Non-pigmented ciliary epithelial cell (primary cell): ENCODE results near the gene GZMB.
"Not testable (repeated sequence)": the region's sequence is repeated elsewhere in the genome, so short reads cannot be mapped to it uniquely, and the experiment has no call there.

Source experiments
- DNase-seq: peaks from one replicate; pipeline ENCODE4 v3.0.0-alpha.2; 2010; ENCODE audit warnings: low read depth

Gene GZMB

DNA sequence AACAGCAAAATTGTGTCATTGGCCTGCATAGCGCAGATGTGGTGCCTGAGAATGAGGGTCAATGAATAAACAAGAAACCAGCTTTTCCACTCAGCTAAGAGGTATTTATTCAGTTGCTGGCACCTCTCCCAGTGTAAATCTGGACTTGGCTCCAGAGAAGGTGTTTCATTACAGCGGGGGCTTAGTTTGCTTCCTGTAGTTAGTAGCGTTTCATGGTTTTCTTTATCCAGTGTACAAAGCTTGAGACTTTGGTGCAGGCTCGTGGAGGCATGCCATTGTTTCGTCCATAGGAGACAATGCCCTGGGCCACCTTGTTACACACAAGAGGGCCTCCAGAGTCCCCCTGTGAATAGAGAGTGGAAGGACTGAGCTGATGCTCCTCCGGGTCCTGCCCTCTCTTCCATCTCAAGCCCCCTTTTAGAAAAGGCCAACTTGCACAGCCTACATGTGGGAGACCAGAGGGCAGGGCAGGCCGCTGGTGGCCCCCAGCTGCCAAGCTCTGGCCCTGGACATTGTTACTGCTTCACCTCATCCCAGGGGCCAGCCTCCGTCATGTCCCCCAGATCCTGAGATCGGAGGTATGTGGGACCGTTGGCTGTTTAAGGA lies 3.0 kb downstream of the GZMB start:
- DNase-seq = no peak

DNA sequence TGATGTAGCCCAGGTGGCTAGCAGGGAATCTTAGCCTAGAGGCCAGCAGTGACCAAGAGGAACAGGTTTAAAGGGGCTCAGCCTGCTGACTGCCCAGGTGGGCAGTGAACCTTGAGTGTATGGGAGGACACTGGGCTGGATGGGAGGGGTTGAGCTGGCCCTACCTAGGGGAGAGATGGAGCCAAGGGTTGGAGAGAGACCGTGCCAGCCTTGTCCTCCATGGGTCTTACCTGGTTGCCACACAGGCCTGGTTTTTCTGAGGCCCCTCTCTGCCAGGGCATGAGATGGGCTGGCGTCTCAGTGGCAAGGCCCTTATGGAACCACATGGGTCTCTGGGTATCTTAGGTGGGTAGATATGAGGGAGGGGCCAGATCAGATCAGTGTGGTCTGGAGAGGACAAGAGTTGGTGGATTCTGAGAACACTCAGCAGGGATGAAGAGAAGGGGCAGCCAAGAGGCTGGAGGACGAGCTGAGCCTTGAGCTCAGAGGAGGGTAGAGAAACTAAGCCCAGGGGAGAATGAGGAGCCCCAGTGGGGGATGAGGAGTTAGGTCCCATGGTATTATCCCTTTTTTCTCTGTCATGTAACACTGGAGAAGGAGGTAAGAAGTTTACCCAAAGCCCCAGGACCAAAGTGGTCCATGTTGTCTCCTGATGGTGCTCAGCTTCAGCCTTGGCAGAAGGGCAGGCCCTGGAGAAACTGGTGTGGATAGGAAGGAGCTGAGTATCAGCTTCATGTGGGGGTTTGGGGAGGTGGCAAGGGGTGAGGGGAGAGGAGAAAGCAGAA lies 3.7 kb downstream of the GZMB start:
- no peak for DNase-seq

DNA sequence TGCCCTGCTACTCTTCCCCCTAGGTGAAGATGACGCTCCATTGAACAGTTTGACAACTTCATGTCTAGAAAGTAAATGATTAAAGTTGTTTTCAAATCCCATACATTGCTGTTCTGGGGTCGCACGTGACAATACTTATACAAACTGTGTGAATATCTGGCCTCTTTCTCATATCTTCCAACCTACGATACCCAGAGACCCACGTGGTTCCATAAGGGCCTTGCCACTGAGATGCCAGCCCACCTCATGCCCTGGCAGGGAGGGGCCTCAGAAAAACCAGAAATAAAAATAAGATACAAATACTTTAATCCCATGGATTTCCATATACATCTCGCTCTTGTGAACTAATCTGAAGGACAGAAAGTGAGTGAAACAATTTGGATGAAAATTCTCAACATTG lies 4.5 kb downstream of the GZMB start:
- DNase-seq = no peak

DNA sequence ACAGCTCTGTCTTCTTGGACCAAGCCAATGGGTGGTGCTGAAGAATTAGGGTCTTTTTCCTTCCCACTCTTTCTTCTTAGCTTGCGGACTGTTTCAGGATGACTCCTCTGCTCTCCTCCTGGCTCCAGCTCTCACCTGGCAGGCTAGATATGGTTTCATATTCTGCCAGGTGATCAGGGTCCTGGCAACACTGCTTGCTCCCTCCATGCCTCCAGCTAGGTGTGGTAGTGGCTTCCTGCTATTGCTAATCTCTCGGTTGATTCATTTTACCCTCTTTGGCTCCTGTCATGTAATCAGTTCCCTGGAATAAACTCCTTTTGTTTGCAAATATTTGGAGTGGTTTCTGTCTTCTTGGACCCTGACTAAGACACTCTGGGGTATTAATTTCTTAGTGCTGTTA lies 20.2 kb downstream of the GZMB start:
- DNase-seq = no peak

DNA sequence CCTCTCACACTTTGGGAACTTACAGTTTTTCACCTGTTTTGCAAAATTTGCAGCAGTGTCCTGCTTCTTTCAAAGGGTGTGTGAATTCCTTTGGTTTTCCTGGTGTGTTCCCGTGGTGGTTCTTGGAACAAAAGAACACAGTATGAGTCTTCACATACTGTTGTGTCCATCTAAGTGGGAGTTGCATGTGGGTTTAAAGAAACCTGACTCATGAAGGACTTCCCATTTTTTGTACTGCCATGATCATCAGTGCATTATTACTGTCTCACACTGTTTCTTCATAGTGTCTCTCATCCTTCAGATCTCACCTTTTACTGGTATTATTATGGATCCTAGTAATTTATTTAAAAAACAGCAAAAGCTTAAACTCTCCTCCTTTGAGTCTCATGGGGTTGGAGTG lies 20.7 kb downstream of the GZMB start:
- DNase-seq = no peak

DNA sequence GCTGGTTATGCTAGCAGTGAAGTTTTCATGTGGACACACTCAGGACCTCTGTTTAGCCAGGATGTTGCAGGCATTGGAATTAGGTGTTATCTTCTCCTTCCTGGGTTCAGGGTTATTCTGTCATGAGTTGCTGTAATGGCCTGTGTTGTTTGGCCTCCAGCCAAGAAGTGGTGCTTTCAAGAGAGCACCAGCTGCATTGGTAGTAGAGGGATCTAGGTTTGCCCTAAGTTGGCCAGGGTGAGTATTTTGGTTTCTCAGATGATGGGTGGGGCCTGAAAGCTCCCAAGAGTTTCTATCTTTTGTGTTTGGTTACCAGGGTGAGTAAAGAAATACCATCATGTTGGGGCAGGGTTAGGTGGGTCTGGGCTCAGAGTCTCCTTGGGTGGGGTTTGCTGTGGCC lies 21.8 kb downstream of the GZMB start:
- DNase-seq = no peak

DNA sequence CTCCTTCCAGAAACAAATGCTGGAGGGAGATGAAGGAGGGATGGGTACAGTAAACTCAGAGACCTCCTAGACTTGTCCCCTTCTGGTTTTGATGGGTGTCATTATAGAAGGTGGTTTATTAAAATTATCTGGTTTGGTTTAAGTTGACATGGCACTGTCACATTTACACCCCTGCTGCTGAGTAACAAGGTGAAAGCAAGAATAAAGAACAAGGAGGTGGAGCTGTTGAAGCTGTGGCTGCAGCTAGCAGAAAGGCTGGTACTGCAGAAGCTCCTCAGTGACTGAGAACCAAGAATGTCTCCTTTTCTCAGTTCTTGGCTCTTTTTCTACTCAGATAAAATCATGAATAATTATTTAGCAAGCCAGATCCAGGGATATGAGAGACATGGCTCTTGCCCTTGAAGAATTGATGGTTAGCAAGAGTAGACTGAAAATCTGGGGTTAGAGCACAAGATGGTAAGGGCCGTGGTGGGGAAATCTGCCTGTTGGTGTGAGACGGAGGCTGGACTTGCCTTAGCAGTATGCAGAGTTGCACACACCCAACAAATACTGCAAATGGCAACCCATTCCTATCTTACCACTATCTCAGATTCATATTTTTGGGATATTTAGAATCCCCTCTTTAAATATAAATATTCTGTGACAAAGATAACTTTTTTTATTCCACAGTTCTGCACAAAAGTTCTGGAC lies 24.2 kb downstream of the GZMB start, which contains the start of gene GZMH:
TSS of gene GZMH (minus strand) at position 31 of the 690 bp plus-strand sequence. CDS start 72 bp downstream, outside the sequence.
- DNase-seq = no peak

DNA sequence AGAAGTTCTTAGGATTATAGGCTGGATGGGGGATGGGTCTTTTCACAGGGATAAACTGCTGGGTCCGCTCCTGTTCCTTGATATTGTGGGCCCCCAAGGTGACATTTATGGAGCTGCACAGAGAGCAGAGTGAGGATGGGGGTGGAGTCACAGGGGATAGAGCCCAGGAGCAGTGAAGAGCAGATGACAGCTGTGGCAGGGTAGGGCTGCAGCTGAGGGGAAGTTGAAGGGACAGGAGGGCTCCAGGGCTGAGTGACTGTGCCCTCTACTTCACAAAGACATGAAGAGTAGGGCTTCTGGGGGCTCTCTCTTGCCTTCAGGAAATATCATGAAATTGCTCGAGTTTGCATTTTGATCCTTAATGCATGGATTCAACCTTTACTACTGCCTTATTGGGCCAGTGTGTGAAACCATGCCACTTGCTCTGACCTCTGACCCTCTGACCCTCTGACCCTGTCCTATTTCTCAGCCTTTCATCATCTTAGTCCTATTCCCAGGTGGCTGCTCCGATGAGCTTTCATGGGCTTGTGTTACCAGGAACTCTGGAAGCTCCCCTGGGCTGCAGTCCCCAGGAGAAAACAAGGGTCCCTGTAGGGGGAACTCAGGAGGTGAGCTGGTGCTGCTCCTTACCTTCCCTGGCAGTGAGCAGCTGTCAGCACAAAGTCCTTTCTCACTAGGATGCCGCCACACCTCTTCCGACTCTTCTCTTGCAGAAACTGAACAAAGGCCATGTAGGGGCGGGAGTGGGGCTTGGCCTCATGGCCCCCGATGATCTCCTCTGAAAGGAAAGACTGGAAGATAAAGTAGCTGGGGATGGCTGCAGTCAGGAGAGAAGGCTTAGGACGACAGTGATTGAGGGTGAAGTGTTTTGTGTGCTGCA lies 26.1 kb downstream of the GZMB start:
- DNase-seq = no peak

DNA sequence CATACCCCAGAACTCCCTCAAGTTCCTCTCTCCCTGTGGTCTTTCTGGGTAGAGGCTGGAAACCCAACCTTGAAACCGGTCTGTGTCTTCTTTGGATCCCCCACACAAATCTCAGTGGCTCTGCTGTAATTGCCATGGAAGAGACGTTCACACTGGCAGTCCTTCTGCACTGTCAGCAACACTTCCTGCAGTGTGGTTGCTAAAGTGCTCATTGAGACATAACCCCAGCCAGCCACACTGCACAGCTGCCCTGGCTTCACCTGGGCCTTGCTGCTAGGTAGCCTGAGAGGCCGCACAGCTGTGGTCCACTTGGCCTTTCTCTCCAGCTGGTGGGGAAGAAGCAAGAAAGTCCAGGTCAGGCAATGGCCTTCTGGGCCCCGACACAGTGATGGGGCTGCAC lies 26.9 kb downstream of the GZMB start:
- DNase-seq = no peak

DNA sequence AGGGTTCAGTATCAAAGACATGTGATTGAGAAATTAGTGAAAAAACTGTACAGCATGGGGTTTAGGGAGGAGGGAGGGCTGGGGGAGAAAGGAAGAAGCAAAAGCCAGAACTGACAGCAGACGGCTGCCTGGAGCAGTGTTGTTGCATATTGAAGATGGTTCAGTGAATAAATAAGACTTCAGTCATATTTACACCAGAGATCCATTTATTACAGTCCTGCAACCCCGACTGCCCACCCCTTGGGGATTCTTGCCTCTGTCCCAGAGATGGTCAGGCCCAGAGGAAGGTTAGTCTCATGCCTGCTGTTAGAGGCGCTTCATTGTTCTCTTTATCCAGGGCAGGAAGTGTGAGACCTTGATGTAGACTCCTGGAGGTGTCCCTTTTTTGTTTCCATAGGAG lies 27.7 kb downstream of the GZMB start:
- no peak for DNase-seq

DNA sequence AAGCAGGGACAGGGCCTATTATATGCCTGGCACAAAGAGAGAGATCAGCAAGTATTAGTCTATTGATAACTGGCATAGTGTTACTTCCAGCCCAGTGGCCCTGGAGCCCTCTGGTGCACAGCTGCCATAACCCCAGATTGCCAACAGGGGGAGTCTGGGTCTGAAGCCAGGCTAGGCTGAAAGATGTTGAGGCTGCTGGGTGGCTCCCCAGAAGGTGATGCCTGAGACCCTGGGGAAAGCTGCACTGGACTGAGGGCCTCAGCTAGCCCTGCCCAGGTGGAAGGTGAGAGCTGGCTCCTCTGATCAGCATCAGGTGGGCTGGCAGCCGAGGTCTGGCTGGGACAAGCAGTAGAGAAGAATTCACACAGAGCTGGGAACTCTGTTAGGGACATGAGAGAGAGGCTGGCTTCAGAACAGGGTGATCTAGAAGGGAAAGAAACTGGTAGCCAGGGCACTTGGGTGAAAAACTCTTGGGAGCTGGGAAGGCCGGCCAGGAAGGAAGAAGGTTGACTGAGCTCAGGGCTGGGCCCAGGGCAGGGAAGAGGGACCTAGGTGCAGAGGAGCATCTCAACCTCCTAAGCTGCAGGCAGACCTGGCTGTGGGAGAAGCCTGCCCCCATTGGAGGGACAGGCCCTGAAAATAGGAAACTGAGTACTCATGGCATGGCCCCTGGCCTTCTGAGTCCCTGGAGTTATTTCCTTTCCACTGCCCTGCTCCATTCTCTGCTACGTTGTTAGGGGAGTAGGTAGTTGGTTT lies 28.4 kb downstream of the GZMB start:
- no peak for DNase-seq

DNA sequence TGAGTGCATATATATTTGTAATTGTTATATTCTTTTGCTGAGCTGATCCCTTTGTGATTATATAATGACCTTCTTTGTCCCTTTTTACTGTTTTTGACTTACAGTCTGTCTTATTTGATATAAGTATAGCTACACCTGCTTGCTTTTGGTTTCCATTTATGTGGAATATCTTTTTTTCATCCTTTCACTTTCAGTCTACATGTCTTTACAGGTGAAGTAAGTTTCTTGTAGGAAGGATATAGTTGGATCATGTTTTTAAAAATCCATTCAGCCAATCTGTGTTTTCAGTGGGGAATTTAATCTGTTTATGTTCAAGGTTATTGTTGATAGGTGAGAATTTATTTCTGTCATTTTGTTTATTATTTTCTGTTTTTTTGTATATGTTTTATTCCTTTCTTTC lies 36.6 kb downstream of the GZMB start:
- DNase-seq = no peak

DNA sequence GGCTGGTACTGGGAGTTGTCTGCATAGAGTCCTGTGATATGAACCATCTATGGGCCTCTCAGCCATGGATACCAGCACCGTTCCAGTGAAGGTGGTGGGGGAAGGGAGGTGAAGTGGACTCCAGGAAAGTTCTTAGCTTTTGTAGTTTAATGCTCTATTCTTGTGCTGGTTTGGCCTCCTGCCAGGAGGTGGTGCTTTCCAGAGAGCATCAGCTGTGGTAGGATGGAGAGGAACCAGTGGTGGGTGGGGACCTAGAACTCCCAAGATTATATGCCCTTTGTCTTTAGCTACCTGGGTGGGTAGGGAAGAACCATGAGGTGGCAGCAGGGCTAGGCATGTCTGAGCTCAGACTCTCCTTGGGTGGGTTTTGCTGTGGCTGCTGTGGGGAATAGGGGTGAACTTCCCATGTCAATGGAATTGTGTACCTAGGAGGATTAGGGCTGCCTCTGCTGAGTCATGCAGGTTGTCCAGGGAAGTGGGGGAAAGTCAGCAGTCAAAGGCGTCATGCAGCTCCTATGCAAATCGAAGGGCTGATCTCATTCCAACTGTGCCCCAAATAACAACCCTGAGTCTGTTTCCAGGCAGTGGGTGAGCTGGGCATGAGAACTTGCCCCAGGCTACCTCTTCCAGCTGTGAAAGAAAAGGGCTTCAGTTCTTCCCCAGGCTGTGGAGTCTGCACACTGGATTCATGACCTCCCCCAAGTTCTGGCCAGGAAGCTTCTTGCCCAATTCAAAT lies 38.7 kb downstream of the GZMB start:
- DNase-seq = no peak

DNA sequence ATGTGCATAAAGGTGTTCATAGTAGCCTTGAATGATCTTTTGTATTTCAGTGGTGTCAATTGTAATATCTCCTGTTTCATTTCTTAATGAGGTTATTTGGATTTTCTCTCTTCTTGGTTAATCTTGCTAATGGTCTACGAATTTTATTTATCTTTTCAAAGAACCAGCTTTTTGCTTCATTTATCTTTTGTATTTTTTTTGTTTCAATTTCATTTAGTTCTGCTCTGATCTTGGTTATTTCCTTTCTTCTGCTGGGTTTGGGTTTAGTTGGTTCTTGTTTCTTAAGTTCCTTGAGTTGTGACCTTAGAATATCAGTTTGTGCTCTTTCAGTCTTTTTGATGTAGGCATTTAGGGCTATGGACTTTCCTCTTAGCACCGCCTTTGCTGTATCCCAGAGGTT lies 43.0 kb downstream of the GZMB start:
- not testable (repeated sequence) for DNase-seq

DNA sequence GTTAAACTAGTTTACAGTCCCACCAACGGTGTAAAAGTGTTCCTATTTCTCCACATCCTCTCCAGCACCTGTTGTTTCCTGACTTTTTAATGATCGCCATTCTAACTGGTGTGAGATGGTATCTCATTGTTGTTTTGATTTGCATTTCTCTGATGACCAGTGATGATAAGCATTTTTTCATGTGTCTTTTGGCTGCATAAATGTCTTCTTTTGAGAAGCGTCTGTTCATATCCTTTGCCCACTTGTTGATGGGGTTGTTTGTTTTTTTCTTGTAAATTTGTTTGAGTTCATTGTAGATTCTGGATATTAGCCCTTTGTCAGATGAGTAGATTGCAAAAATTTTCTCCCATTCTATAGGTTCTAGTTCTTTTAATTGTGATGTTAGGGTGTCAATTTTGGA lies 49.6 kb downstream of the GZMB start:
- DNase-seq = not testable (repeated sequence)
